Neural crest cell (in vitro differentiated cells): Measurements from ENCODE around the gene AMOTL1. TPM values are rescaled to one million over a fixed set of nuclear protein-coding genes. Genes with fewer than 3 reads are reported as not detected.
"Not testable (repeated sequence)": the region's sequence is repeated elsewhere in the genome, so short reads cannot be mapped to it uniquely, and the experiment has no call there.

ENCODE experiments used
- DNase-seq: peaks from one replicate; pipeline ENCODE4 v3.0.0; 2021; ENCODE audit warnings: low read depth, mixed read lengths, low spot score
- H3K27ac Mint-ChIP-seq: one replicate; pipeline ENCODE4 v1.8.0; 2021; ENCODE audit warnings: mild to moderate bottlenecking, mixed read lengths; ENCODE audit not compliant: unreplicated experiment
- H3K27me3 Mint-ChIP-seq: 2 replicates; pipeline ENCODE4 v1.8.0; 2021; ENCODE audit warnings: low read depth, mild to moderate bottlenecking, mixed read lengths
- H3K36me3 Mint-ChIP-seq: 2 replicates; pipeline ENCODE4 v1.8.0; 2021; ENCODE audit warnings: low read depth, mild to moderate bottlenecking, mixed read lengths
- H3K4me1 Mint-ChIP-seq: 2 replicates; pipeline ENCODE4 v1.8.0; 2021; ENCODE audit warnings: mixed read lengths
- H3K4me3 Mint-ChIP-seq: one replicate; pipeline ENCODE4 v1.8.0; 2021; ENCODE audit warnings: mild to moderate bottlenecking, mixed read lengths
- H3K9me3 Mint-ChIP-seq: 2 replicates; pipeline ENCODE4 v1.8.0; 2021; ENCODE audit warnings: mixed read lengths
- CTCF ChIP-seq: fragments of 200-600 bp; sonication (generic); conservative IDR thresholded peaks from 2 replicates; pipeline ENCODE4 v1.5.0; 2021; ENCODE audit warnings: antibody characterized with exemption, mild to moderate bottlenecking
- total RNA-seq: library from RNA; stranded (reverse); gene quantifications from 2 replicates; pipeline ENCODE4 v1.2.1, GENCODE V29; 2021

AMOTL1 gene
- total RNA-seq, 1 donor from 2014 or later, result 67.5 TPM

- Mint-ChIP-seq H3K4me3 (no peak overlapping the region), H3K27me3 (no peaks in the 10 kb centered on the region), H3K9me3 (no peaks in the 10 kb centered on the region), H3K27ac (peak overlapping the region; percentile 73), H3K36me3 (peaks cover 6% of the 10 kb centered on the region), H3K4me1 (peaks cover 6% of the 10 kb centered on the region)
- no peak for DNase-seq
- TF ChIP-seq CTCF, result no peak
These were observed 144.7 kb downstream of the AMOTL1 start for GRCh38 chr11:94912806-94913205.

GRCh38 chr11:94913718-94914394 is 145.7 kb downstream of the AMOTL1 start:
- not testable (repeated sequence) for DNase-seq, H3K9me3 Mint-ChIP-seq, H3K27ac Mint-ChIP-seq, H3K27me3 Mint-ChIP-seq, H3K36me3 Mint-ChIP-seq, H3K4me3 Mint-ChIP-seq, H3K4me1 Mint-ChIP-seq

GRCh38 chr11:94920311-94920710 is 152.2 kb downstream of the AMOTL1 start:
- Mint-ChIP-seq H3K36me3 (peaks cover 2% of the 10 kb centered on the region), H3K27me3 (no peaks in the 10 kb centered on the region), H3K4me1 (peaks cover 38% of the 10 kb centered on the region), H3K9me3 (no peaks in the 10 kb centered on the region), H3K27ac (no peak overlapping the region), H3K4me3 (no peak overlapping the region)
- no peak for DNase-seq
- no peak for TF ChIP-seq CTCF

GRCh38 chr11:94922321-94923003 is 154.3 kb downstream of the AMOTL1 start:
- Mint-ChIP-seq H3K36me3 (peaks cover 2% of the 10 kb centered on the region), H3K27me3 (no peaks in the 10 kb centered on the region), H3K4me1 (peaks cover 58% of the 10 kb centered on the region), H3K27ac (peak overlapping the region; percentile 31), H3K4me3 (no peak overlapping the region), H3K9me3 (no peaks in the 10 kb centered on the region)
- DNase-seq, result no peak
- TF ChIP-seq CTCF, result no peak

GRCh38 chr11:94923004-94923334 is 154.8 kb downstream of the AMOTL1 start:
- Mint-ChIP-seq H3K36me3 (no peaks in the 10 kb centered on the region), H3K27me3 (no peaks in the 10 kb centered on the region), H3K27ac (peak overlapping the region; percentile 31), H3K4me1 (peaks cover 57% of the 10 kb centered on the region), H3K9me3 (no peaks in the 10 kb centered on the region), H3K4me3 (no peak overlapping the region)
- no peak for DNase-seq
- no peak for TF ChIP-seq CTCF

GRCh38 chr11:94924171-94924572 is 156.0 kb downstream of the AMOTL1 start:
- no peak for TF ChIP-seq CTCF
- H3K9me3 Mint-ChIP-seq, result no peaks in the 10 kb centered on the region
- peak overlapping the region; percentile 54 for H3K27ac Mint-ChIP-seq
- peaks cover 69% of the 10 kb centered on the region for H3K4me1 Mint-ChIP-seq
- no peaks in the 10 kb centered on the region for H3K27me3 Mint-ChIP-seq
- DNase-seq, result no peak
- no peaks in the 10 kb centered on the region for H3K36me3 Mint-ChIP-seq
- H3K4me3 Mint-ChIP-seq, result peak overlapping the region; percentile 3
